ENCODE data around the gene CFD. TPM values are rescaled to one million over a fixed set of nuclear protein-coding genes. Genes with fewer than 3 reads are reported as not detected.
"Not testable (repeated sequence)": the region's sequence is repeated elsewhere in the genome, so short reads cannot be mapped to it uniquely, and the experiment has no call there.

CFD gene
- total RNA-seq, 1 donor from 2014 or later = 405 TPM

DNA sequence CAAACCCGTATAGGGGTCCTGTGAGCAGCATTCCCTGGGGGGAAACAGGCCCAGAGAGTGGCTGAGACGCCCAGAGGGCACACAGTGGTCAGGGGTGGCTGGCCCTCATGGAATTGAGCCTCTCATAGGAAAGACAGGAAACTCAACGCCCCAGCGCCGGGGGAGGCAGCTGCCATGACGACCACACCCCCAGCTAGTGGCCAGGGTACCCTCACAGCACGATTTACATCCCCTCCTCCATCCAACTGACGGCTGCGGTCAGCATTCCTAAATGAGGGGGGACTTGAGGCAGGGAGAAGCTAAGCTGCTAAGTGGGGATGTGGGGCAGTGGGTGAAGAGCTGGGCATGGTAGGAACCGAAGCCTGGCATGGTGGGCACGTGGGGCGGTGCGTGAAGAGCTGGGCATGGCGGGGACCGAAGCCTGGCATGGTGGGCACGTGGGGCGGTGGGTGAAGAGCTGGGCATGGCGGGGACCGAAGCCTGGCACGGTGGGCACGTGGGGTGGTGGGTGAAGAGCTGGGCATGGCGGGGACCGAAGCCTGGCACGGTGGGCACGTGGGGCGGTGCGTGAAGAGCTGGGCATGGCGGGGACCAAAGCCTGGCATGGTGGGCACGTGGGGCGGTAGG lies 23.5 kb downstream of the CFD start:
- ATAC-seq (no peak), DNase-seq (ENCODE audit: low spot score) (no peak)
- intact Hi-C loops (cut with DNase I) = no loop called here

DNA sequence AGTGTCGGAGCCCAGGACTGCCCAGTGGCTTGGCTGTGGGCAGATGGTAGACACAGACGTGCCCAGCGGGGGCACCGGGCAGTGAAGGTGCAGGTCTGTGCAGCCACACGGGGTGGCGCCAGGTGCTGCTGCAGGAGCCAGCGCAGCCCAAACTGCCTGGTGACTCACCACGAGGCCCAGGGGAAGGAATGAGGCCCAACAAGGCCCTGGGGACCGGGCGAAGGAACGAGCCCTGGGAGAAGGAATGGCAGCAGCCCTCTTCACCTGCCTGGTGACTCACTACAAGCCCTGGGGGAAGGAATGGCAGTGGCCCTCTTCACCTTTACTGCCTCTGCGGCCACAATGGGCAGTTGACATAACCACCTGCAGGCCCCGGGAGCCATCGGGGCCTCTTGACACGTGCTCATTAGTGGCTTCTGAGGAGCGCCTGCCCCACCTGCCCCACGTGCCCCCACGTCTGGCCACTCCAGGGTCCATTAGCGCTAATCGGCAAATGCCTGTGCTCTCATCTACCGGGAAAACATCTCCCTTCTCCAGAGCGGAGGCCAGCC lies 24.3 kb downstream of the CFD start:
- no peak for DNase-seq (ENCODE audit: low spot score)
- intact Hi-C loops (cut with DNase I) = no loop called here
- ATAC-seq = no peak

GRCh38 chr19:884420-885211 lies 25.2 kb downstream of the CFD start:
- ATAC-seq (no peak), DNase-seq (ENCODE audit: low spot score) (no peak)
- intact Hi-C loops (cut with DNase I) = no loop called here

DNA sequence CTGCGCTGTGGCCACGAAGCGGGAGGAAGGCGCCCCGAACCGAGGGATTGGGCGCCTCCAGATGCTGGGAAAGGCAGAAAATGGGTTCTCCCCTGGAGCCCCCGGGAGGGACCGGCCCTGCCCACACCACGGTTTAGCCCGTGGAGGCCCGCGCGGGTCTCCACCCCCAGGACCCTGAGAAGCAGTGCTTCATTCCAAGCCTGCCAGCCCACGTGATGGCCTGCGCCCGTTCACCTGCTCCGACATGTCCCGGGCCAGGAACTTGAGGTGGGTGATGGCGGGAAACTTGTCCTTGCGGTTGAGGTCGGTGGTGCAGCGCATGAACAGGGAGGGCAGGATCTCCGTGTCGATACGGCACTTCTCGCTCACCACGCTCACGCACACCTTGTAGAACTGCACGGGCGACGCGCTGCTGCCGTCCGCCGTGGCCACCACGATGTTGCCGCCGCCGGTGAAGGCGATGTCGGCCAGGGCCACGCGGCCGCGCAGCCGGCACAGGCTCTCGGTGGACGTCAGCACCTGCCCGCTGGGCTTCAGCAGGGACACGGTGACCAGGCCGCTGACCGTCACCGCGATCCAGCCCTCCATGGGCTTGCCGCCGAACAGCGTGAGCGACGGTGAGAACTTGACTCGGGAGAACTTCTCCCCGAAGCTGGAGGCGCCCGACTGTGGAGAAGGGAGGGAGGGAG lies 26.2 kb downstream of the CFD start:
- DNase-seq (ENCODE audit: low spot score) = no peak
- no peak for ATAC-seq
- intact Hi-C loops (cut with DNase I) = no loop called here

DNA sequence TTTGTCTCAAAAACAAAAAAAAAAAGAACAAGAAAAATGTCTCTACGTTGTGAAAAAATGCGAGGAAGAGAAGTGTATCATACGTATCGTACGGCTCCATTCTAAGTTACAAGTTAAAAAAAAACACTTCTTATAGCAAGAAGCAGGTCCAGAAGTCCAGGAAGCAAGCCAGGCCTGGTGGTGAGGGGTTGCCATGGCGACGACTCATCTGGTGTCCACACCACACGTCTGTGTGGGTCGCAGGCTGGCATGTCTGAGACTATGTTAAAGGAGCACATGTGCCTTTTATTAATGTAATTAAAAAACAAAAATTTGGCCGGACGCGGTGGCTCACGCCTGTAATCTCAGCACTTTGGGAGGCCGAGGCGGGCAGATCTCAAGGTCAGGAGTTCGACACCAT lies 27.6 kb downstream of the CFD start:
- ATAC-seq (no peak), DNase-seq (ENCODE audit: low spot score) (no peak)
- intact Hi-C loops (cut with DNase I) = no loop called here

DNA sequence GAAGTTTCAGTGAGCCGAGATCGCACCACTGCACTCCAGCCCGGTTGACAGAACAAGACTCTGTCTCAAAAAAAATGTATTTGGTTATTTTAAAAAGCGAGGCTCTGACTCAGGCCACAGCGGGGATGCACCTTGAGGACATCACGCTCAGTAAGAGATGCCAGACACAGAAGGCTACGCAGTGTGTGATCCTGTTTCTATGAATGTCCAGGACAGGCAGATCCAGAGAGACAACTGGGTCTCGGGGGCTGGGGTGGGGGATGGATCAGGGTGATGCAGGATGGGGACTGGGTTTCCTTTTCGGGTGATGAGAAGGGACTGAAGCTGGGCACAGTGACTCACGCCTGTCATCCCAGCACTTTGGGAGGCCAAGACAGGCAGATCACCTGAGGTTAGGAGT lies 28.1 kb downstream of the CFD start:
- intact Hi-C loops (cut with DNase I) = no loop called here
- no peak for ATAC-seq
- DNase-seq (ENCODE audit: low spot score) = no peak

DNA sequence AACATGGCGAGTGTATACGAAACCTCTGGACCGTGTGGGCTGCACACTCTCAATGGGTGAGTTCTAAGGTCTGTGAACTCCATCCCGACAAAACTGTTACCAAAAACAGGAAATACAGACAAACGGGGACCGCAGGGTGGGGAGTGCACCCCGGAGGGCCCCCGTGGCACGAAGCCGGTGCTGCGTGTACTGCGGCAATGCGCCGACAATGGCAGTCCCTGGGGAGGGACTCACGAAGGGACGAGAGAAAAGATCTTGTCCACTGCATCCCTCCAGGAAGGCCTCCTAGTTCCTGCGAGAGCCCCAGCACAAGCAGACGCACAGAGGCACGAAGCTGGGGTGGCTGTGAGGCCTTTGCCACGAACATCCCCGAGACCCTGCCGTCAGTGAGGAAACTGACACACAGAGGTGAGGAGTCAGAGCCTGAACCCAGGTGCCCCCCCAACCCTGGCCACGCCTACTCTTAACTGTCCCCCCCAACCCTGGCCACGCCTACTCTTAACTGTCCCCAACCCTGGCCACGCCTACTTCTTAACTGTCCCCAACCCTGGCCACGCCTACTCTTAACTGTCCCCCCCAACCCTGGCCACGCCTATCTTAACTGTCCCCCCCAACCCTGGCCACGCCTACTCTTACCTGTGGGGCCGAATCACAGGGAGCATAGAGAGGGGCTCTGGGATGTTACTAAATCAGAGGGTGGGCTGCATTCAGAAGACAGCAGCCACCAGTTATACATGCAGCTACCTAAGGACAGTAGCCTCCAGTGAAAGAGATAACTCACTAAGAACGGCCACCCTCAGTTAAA lies 29.3 kb downstream of the CFD start:
- intact Hi-C loops (cut with DNase I) = no loop called here
- ATAC-seq (no peak), DNase-seq (ENCODE audit: low spot score) (no peak)

- intact Hi-C loops (cut with DNase I) = no loop called here
- DNase-seq (ENCODE audit: low spot score) (no peak), ATAC-seq (no peak)
Measured at GRCh38 chr19:889662-890295, 30.3 kb downstream of the CFD start.

GRCh38 chr19:890831-891230 lies 31.4 kb downstream of the CFD start:
- no peak for DNase-seq (ENCODE audit: low spot score)
- ATAC-seq = no peak
- intact Hi-C loops (cut with DNase I) = no loop called here

GRCh38 chr19:891421-892200 lies 32.1 kb downstream of the CFD start:
- ATAC-seq; DNase-seq (ENCODE audit: low spot score); intact Hi-C loops (cut with DNase I): not testable (repeated sequence)

GRCh38 chr19:892243-892893 lies 32.9 kb downstream of the CFD start:
- intact Hi-C loops (cut with DNase I) = no loop called here
- ATAC-seq = no peak

DNA sequence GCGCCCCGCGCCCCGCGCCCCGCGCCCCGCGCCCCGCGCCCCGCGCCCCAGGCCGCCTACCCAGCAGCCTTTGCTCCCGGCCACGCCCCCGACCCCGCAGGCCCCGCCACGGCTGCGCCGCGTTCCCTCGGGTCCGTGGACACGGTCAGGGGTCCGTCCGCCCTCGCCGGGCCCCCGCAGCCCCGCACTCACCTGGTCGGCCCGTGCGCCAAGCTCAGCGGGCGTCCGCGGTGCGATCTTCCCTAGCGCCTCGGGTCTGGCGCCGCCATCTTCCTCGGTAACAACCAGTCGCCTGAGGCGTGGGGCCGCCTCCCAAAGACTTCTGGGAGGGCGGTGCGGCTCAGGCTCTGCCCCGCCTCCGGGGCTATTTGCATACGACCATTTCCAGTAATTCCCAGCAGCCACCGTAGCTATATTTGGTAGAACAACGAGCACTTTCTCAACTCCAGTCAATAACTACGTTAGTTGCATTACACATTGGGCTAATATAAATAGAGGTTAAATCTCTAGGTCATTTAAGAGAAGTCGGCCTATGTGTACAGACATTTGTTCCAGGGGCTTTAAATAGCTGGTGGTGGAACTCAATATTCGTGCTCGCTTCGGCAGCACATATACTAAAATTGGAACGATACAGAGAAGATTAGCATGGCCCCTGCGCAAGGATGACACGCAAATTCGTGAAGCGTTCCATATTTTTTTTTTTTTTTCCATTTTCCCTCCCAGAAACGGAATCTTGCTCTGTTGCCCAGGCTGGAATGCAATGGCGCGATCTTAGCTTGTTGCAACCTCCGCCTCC lies 33.6 kb downstream of the CFD start, which contains the start of the genes MED16 and RNU6-9:
TSS of gene MED16 (minus strand) at position 294 of the 796 bp plus-strand sequence. CDS start 2,056 bp downstream, outside the sequence.
TSS of gene RNU6-9 (plus strand) at position 591 of the 796 bp plus-strand sequence.
- intact Hi-C loops (cut with DNase I) = no loop called here
- ATAC-seq = peak; percentile 97
- DNase-seq (ENCODE audit: low spot score) = peak; percentile 94

More at GRCh38 chr19:892243-892893, 32.9 kb downstream of the CFD start:
- peak; percentile 80 for DNase-seq (ENCODE audit: low spot score)

GRCh38 chr19:896434-896833 lies 37.0 kb downstream of the CFD start:
- no peak for ATAC-seq
- intact Hi-C loops (cut with DNase I) = no loop called here
- DNase-seq (ENCODE audit: low spot score) = no peak

- no peak for ATAC-seq
- DNase-seq (ENCODE audit: low spot score) = no peak
- intact Hi-C loops (cut with DNase I) = no loop called here
Measured at GRCh38 chr19:896999-897398, 37.5 kb downstream of the CFD start.

DNA sequence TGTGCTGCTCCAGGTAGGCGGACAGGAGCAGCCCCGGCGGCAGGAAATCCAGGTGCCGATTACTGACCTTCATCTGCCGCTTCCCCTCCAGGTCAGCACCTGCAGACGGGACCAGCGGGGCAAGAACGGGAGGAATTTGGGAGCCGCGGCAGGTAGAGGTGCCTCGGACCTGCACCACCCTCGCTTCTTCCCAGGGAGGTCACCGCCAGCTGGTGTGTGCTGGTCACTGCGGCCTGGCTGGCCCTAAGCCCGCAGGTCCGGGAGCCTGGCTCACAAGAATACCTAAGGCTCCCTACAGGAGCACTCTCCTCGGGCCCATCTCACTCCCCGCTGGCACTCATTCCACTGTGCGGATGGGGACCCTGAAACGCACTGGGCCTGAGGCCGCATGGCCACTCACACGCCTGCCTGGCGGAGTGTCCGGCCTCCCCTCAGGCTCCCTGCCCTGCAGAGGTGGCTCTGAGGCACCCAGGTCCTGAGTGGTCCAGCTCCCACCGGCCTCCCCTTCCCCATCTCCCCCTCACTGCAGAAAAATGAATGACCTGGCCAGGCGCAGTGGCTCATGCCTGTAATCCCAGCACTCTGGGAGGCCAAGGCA lies 38.1 kb downstream of the CFD start:
- intact Hi-C loops (cut with DNase I) = no loop called here
- ATAC-seq (no peak), DNase-seq (ENCODE audit: low spot score) (no peak)

- intact Hi-C loops (cut with DNase I) = no loop called here
- DNase-seq (ENCODE audit: low spot score) (no peak), ATAC-seq (no peak)
Measured at GRCh38 chr19:898663-899062, 39.2 kb downstream of the CFD start.
